Natural killer cell (primary cell): ENCODE results near the gene ALDH3B2. TPM values are rescaled to one million over a fixed set of nuclear protein-coding genes. Genes with fewer than 3 reads are reported as not detected.

Experiments used
- ATAC-seq, 3 donors: fragments of 150-1000 bp in 2 of 3; fragments of 200-7000 bp in 1 of 3; cut with Tn5 transposase; 1 replicate in 1 of 3; 2 replicates in 2 of 3; pipeline ENCODE4 v1.10.0; 2021; ENCODE audit warnings: mild to moderate bottlenecking in 2 of 3, moderate library complexity in 2 of 3
- DNase-seq, 2 donors: peaks; one replicate each; pipeline versions ENCODE4 v3.0.0 to v3.0.0-alpha.2; 2013 to 2021; ENCODE audit warnings: mixed read lengths in 1 of 2
- H3K27ac ChIP-seq: one replicate; pipeline ENCODE4 v1.5.1; 2013; ENCODE audit warnings: mild to moderate bottlenecking, low read length
- H3K27me3 ChIP-seq: one replicate; pipeline ENCODE4 v1.6.1; 2013; ENCODE audit warnings: low read length; ENCODE audit not compliant: control insufficient read depth, insufficient read depth
- H3K36me3 ChIP-seq: one replicate; pipeline ENCODE4 v1.6.1; 2013; ENCODE audit warnings: low read length; ENCODE audit not compliant: control insufficient read depth, insufficient read depth
- H3K4me1 ChIP-seq: one replicate; pipeline ENCODE4 v1.6.1; 2013; ENCODE audit warnings: low read length; ENCODE audit not compliant: control insufficient read depth, insufficient read depth
- H3K4me3 ChIP-seq: one replicate; pipeline ENCODE4 v1.5.1; 2013; ENCODE audit warnings: low read length
- H3K9me3 ChIP-seq: one replicate; pipeline ENCODE4 v1.6.1; 2013; ENCODE audit warnings: low read length; ENCODE audit not compliant: control insufficient read depth, insufficient read depth
- H3K27ac Mint-ChIP-seq, 2 donors: one replicate each; pipeline ENCODE4 v1.8.0; 2022; ENCODE audit warnings: mild to moderate bottlenecking in 2 of 2, mixed read lengths in 2 of 2, moderate library complexity in 1 of 2
- H3K27me3 Mint-ChIP-seq, 2 donors: one replicate each; pipeline ENCODE4 v1.8.0; 2022; ENCODE audit warnings: low read depth in 2 of 2, mixed read lengths in 2 of 2
- H3K36me3 Mint-ChIP-seq: one replicate; pipeline ENCODE4 v1.8.0; 2022; ENCODE audit warnings: mixed read lengths
- H3K4me1 Mint-ChIP-seq, 2 donors: one replicate each; pipeline ENCODE4 v1.8.0; 2022; ENCODE audit warnings: mixed read lengths in 2 of 2
- H3K4me3 Mint-ChIP-seq: one replicate; pipeline ENCODE4 v1.8.0; 2022; ENCODE audit warnings: mild to moderate bottlenecking, moderate library complexity, mixed read lengths
- H3K9me3 Mint-ChIP-seq, 2 donors: one replicate each; pipeline ENCODE4 v1.8.0; 2022; ENCODE audit warnings: mixed read lengths in 2 of 2
- WGBS: methylation state at CpG from one replicate; pipeline ENCODE4 v1.1.7; 2013; ENCODE audit warnings: missing lambda C conversion rate; ENCODE audit not compliant: insufficient coverage; 5-methylcytosine and 5-hydroxymethylcytosine counted together
- intact Hi-C: fragments of 100-400 bp; cut with micrococcal nuclease; formaldehyde crosslinking; loops from one replicate; pipeline ENCODE4 v1.14.2; 2022
- total RNA-seq, 4 donors: library from RNA; stranded (reverse); fragments of 120-200 nt in 1 of 4; gene quantifications; one replicate each; pipeline versions ENCODE4 v1.2.3 to v1.2.4, GENCODE V29; 2013 to 2022
- TF ChIP-seq, protein P1 (sequence below): fragments of 200-600 bp; IDR thresholded peaks from one replicate; pipeline ENCODE4 v1.8.0; 2022; ENCODE audit warnings: antibody characterized with exemption

The ALDH3B2 gene
- total RNA-seq, 3 donors from 2014 or later (not counting 1 experiment from before 2014, with no cell fraction given) = not detected

DNA sequence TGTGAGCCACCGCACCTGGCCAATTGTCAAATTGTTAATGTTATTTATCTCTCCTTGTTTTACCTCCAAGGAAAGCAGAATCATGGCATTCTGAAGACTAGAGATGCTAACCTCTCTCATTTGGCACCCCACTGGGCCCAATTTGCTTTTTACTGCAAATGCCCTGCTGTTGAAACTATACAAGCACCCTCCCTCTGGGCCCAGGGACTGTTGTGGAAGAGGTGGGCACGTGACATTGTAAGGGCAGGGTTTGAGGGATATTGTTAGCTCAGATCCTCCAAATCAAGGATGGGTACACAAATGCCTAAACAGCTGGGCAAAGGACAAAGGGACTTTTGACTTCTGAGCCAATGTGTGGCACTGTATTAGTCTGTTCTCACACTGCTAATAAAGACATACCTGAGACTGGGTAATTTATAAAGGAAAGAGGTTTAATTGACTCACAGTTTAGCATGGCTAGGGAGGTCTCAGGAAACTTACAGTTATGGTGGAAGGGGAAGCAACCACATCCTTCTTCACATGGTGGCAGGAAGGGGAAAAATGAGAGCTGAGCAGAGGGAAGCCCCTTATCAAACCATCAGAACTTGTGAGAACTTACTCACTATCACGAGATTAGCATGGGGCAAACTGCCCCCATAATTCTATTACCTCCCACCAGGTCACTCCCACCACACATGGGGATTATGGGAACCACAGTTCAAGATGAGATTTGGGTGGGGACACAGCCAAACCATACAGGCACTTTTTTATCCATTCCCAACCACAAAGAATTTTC, 6.5 kb upstream of the ALDH3B2 start:
- H3K9me3 ChIP-seq = no peaks in the 10 kb centered on the region
- TF ChIP-seq, protein P1, sequence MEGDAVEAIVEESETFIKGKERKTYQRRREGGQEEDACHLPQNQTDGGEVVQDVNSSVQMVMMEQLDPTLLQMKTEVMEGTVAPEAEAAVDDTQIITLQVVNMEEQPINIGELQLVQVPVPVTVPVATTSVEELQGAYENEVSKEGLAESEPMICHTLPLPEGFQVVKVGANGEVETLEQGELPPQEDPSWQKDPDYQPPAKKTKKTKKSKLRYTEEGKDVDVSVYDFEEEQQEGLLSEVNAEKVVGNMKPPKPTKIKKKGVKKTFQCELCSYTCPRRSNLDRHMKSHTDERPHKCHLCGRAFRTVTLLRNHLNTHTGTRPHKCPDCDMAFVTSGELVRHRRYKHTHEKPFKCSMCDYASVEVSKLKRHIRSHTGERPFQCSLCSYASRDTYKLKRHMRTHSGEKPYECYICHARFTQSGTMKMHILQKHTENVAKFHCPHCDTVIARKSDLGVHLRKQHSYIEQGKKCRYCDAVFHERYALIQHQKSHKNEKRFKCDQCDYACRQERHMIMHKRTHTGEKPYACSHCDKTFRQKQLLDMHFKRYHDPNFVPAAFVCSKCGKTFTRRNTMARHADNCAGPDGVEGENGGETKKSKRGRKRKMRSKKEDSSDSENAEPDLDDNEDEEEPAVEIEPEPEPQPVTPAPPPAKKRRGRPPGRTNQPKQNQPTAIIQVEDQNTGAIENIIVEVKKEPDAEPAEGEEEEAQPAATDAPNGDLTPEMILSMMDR = no peak
- no peak overlapping the region for H3K4me3 ChIP-seq
- H3K27ac ChIP-seq = no peak overlapping the region
- intact Hi-C loops = no loop called here
- no peaks in the 10 kb centered on the region for H3K36me3 Mint-ChIP-seq
- peaks cover 5% of the 10 kb centered on the region in 2 donors for H3K4me1 Mint-ChIP-seq
- no peaks in the 10 kb centered on the region for H3K27me3 ChIP-seq
- H3K9me3 Mint-ChIP-seq = no peaks in the 10 kb centered on the region
- H3K4me1 ChIP-seq = no peaks in the 10 kb centered on the region
- H3K4me3 Mint-ChIP-seq = no peak overlapping the region
- no peak overlapping the region for H3K27ac Mint-ChIP-seq
- ATAC-seq (no peak), DNase-seq (no peak)
- peaks cover 11 to 13% of the 10 kb centered on the region in 2 donors for H3K27me3 Mint-ChIP-seq
- H3K36me3 ChIP-seq = no peaks in the 10 kb centered on the region
- 57% methylated on average over 3 of the region's 3 CpGs for WGBS

DNA sequence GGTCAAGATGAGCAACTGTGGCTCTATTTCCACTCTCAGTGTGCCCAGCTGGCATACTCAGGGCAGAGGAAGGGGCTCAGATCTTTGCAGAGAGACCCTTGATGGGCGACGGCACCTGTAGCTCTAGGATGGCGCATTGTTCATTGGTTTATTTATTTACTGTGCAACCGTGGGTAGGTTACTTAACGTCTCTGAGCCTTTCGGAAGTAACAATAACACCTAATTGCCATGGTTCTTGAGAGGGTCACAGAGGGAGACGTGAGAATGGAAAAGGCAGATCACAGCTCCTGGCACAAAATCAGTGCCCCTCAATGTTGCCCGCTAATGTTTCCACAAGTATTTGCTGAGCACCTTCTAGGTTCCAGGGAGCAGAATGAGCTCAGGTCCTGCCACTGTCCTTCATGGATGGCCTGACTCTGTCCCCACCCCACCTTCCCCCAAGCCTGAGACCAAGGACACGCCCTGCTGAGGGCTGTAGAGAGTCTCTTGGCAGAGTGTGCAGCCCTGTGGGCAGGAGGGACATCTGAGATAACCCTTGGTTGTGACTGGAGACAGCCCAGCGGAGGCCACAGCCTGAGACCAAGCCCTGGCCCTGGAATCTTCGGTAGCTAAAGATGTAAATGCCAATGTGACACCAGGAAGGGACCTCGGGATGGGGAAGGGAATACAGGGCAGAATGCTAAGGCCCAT, 780 bp upstream of the ALDH3B2 start:
- Histone ChIP-seq H3K4me1 (no peaks in the 10 kb centered on the region), H3K4me3 (no peak overlapping the region), H3K9me3 (no peaks in the 10 kb centered on the region), H3K36me3 (no peaks in the 10 kb centered on the region), H3K27ac (no peak overlapping the region), H3K27me3 (peaks cover 4% of the 10 kb centered on the region)
- no peaks in the 10 kb centered on the region for H3K36me3 Mint-ChIP-seq
- ATAC-seq (no peak), DNase-seq (no peak)
- H3K9me3 Mint-ChIP-seq = no peaks in the 10 kb centered on the region
- H3K27ac Mint-ChIP-seq = no peak overlapping the region
- intact Hi-C loops = no loop called here
- no peak overlapping the region for H3K4me3 Mint-ChIP-seq
- H3K4me1 Mint-ChIP-seq = no peaks in the 10 kb centered on the region
- TF ChIP-seq, protein P1 = no peak
- H3K27me3 Mint-ChIP-seq = peaks cover 11 to 15% of the 10 kb centered on the region in 2 donors
- 94% methylated on average over 12 of the region's 12 CpGs for WGBS

DNA sequence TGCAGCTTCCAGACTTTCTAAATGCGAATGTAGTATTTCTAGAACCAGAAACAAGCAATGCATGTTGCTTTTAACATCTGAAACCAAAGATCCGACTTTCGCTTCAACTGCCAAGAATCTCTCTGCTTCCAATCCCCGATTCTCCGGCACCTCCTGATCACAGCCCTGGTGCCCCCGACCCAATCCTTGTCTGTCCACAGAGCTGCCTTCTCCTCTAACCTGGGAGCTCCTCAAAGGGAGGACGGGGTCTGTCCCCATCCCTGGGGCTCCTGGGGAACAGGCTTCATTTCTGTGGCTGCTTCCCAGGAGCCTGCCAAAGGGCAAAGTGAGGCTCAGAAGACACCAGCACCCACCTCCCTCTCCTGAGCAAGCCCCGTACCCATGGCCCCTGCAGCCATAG, 521 bp downstream of the ALDH3B2 start:
- peak in 1 of 3 donors; percentile 7 for ATAC-seq
- no peak for DNase-seq
- no peak overlapping the region for H3K27ac ChIP-seq
- no peaks in the 10 kb centered on the region for H3K36me3 Mint-ChIP-seq
- H3K4me3 ChIP-seq = no peak overlapping the region
- intact Hi-C loops = no loop called here
- TF ChIP-seq, protein P1 = no peak
- H3K9me3 Mint-ChIP-seq = no peaks in the 10 kb centered on the region
- no peaks in the 10 kb centered on the region for H3K36me3 ChIP-seq
- H3K27ac Mint-ChIP-seq = no peak overlapping the region
- WGBS = 78% methylated on average over 8 of the region's 8 CpGs
- H3K4me1 ChIP-seq = no peaks in the 10 kb centered on the region
- H3K27me3 Mint-ChIP-seq = peaks cover 11 to 15% of the 10 kb centered on the region in 2 donors
- H3K4me1 Mint-ChIP-seq = no peaks in the 10 kb centered on the region
- H3K27me3 ChIP-seq = peaks cover 4% of the 10 kb centered on the region
- H3K9me3 ChIP-seq = no peaks in the 10 kb centered on the region
- H3K4me3 Mint-ChIP-seq = no peak overlapping the region
